HG03025 (cell line): ENCODE data around the gene CDC42EP4.
"Not testable (repeated sequence)": the region's sequence is repeated elsewhere in the genome, so short reads cannot be mapped to it uniquely, and the experiment has no call there.

ENCODE experiments used
- ATAC-seq: cut with Tn5 transposase; IDR thresholded peaks from one replicate; pipeline ENCODE4 v1.9.1; 2021; ENCODE audit warnings: mild to moderate bottlenecking, moderate library complexity; ENCODE audit not compliant: unreplicated experiment, low FRiP score

CDC42EP4 gene

GRCh38 chr17:73323409-73324159 is 11.8 kb upstream of the CDC42EP4 start:
- no peak for ATAC-seq

GRCh38 chr17:73320601-73321264 is 8.9 kb upstream of the CDC42EP4 start:
- ATAC-seq, result no peak

DNA sequence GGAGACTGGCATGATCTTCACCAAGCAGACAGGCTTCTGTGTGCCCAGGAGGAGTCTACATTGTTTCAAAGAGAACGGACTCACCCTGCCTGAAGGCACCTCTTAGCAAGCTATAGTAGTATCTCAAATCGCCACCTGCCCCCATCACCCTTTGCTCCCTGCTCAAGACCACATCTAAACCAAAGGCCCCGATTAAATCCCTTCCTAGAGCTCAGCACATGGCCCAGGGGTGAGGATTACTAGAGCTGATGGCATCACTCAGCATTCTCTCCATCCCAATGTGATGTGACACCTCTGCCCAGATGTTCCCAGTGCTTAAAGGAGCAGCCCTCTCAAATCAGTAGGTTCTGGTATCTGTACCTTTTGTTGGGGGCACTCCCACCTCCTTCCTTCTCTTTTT is 8.0 kb upstream of the CDC42EP4 start:
- no peak for ATAC-seq

- ATAC-seq, result no peak
Observed at GRCh38 chr17:73318836-73319235, 7.0 kb upstream of the CDC42EP4 start.

DNA sequence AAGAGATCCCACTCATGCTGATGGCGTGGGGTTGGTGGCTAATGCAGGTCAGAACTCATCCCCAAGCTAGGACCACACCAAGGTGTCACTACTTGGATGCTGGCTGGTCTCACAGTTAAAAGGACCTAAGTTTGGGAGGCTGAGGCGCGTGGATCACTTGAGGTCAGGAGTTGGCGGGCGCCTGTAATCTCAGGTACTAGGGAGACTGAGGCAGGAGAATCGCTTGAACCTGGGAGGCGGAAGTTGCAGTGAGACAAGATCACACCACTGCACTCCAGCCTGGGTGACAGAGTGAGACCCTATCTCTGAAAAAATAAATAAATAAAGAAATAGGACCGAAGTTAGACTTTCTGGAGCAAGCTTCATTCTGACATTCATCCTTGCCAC is 6.6 kb upstream of the CDC42EP4 start:
- ATAC-seq, result no peak

DNA sequence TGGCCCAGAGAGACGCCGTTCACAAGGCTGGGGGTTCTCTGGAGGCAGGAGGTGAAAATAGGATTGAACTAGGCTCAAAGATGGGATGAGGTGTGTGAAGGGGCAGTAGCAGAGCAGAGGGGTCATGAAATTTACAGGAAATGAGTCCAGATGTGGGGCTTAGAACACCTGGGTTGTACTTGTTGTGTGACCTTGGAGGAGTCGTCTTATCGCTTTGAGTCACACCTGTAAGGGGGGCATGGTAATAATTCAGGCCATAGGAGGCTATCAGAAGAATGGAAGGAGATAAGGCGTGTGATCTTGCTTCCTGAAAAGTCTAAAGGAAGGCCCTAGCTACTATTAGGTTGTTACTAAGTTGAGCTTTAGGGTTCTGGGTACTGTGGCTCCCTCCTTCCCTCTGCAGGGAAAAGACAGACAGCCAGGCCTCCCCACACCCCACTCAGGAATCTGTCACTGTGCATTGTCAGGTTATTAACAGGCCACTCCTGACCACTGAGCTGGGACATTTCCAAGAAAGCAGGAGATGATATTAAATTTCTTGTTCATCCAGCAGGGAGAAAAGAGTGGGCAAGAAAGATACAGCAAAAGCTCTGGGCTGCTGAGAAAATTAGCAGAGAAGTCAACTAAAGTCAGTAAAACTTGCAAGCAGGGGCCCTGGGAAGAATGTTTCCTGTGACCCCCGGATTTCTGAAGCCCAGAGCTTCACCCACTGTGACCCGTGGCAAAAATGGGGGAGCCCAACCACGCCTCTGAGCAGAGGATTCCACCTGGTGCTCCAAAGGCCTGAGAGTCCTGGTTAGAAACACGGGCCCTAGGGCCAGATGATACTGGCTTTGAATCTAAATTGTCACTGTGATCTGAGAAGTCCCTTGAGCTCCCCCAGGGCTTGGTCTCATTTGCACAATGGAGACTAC is 6.0 kb upstream of the CDC42EP4 start:
- no peak for ATAC-seq

DNA sequence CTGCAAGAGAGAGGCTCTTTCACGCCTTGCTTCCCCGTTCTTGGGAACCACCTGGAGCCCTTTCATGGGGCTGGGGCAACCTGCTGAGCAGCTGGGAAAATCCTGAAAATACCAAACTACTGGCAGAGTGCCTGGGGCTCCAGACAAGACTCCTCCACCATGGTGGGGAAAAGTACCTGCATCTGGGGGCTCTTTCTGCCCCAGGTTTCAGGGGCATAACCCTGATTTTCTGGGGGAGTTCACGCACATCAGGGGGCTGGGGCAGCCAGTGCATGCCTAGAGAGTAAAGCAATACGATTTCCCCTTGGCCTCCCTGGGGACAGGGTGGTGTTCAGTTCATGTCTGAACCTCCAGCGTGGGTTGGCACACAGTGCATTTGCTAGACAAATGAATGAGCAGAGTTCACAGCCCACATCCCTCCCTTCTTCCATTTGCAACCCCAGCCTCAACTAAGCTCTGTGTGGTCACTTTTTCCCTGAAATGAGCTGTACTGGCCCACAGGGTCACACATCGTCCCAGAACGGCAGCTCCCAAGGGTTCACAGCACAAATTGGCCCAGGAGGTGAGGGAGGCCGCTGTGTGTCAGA is 5.2 kb upstream of the CDC42EP4 start:
- no peak for ATAC-seq

- no peak for ATAC-seq
Observed at GRCh38 chr17:73315471-73315870, 3.7 kb upstream of the CDC42EP4 start.

GRCh38 chr17:73313526-73314127 is 1.8 kb upstream of the CDC42EP4 start:
- no peak for ATAC-seq

DNA sequence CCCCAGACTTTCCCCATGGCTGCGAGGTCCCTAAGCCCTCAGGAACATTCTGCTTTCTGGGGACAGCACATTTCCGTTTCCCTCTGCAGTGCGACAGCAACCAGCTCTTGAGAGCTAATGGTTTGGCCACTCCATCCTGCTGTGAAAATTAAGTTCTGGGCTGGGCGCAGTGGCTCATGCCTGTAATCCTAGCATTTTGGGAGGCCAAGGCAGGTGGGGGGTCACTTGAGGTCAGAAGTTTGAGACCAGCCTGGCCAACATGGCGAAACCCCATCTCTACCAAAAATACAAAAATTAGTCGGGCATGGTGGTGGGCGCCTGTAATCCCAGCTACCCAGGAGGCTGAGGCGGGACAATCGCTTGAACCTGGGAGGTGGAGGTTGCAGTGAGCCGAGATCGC is 1.1 kb upstream of the CDC42EP4 start:
- ATAC-seq, result not testable (repeated sequence)

DNA sequence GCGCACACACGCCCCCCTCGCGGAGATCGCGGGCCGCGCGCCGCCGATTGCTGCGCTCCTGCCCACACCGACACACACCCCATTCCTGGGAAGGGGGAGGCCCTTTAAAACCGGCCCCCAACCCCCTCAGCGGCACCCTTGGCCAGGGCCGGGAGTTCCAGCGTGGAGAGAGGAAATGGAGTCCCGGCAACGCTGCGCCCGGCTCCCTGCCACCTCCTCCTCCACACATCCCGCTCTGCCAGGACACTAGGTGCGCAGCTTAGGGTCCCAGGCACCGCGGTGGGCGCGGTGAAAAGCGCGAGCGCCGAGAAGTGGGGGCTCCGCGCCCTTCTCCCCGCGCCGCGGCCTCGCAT is 397 bp downstream of the CDC42EP4 start:
- ATAC-seq, result no peak

DNA sequence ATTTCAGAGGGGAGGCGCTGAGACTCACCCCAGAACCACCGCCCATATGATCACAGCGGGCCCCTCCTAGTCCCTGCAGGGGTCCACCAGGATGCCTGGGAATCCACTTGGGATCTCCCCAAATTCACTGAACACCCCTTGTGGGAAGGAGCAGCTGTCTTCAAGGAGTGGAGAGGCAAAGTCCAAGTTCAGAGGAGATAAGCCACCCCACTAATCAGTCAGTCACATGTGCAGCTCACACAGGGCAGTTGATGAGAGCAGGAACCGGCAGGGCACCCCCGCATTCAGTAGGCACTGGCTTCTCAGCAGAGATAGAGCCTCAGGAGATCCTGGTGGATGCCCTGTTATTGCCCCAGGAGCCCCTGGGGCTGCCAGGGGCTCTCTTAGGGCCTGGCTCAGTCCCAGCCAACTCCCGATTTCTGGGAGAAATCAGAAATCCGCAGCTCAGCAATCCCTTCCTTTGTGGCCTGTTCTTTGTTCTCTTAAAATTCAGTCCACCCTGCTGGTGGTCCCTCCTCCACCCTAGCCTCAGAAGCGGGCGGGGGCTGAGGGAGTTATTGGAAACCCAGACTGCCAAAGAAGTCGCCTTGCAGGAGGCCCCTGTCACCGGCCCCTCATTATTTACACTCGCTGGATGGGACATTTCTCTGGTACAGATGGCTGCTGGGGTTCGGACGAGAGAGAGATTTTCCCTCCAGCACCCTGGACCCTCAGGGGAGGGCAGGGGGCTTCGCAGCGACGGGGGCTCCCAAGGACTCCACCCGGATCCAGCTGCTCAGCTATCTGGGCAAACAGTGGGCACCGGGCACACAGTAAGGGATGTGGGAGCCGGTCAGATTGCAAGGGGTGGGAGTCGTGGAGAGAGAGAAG is 1.8 kb downstream of the CDC42EP4 start:
- no peak for ATAC-seq

DNA sequence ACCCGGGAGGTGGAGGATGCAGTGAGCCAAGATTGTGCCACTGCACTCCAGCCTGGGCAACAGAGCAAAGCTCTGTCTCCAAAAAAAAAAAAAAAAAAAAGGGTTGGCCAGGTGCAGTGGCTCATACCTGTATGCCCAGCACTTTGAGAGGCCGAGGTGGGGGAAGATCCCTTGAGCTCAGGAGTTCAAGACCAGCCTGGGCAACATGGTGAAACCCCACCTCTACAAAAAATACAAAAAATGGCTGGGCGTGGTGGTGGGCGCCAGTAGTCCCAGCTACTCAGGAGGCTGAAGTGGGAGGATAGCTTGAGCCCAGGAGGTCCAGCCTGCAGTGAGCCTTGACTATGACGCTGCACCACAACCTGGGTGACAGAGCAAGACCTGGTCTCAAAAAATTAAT is 2.8 kb downstream of the CDC42EP4 start:
- ATAC-seq, result not testable (repeated sequence)

DNA sequence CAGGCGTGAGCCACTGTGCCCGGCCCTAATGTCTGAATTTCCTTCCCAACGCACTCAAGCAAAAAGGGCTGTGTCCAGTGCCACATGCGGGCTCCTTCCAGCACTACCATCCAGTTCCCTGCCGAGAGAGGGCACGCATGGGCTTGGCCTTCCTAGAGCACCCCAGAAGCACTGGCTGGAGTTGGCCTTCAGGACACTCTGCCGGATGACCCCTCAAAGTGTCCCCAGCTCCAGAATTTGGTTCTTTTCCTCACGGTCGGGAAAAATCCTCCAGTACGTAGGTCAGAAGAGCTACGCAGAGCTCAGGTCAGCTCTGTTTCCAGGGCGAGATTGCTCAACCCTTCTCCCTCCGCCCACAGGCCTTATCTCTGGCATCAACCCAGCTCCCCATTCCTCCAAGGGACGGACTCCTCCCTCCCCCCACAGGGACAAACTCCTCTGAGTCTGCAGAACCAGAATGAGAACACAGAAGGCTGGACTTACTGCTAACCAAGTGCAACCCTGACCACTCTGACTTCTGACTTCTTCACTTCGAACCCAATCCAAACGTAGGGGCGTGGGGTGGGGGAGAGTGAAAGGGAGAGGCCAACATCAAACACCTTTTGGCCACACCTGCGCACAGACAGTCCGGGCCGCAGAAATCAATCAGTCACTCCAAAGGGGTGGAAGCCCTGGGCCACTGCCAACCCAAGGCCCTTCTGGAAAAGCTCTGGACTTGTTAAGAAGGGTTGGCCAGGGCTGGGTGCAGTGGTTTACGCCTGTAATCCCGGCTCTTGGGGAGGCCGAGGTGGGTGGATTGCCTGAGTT is 3.6 kb downstream of the CDC42EP4 start:
- no peak for ATAC-seq

GRCh38 chr17:73307130-73307529 is 4.7 kb downstream of the CDC42EP4 start:
- no peak for ATAC-seq

DNA sequence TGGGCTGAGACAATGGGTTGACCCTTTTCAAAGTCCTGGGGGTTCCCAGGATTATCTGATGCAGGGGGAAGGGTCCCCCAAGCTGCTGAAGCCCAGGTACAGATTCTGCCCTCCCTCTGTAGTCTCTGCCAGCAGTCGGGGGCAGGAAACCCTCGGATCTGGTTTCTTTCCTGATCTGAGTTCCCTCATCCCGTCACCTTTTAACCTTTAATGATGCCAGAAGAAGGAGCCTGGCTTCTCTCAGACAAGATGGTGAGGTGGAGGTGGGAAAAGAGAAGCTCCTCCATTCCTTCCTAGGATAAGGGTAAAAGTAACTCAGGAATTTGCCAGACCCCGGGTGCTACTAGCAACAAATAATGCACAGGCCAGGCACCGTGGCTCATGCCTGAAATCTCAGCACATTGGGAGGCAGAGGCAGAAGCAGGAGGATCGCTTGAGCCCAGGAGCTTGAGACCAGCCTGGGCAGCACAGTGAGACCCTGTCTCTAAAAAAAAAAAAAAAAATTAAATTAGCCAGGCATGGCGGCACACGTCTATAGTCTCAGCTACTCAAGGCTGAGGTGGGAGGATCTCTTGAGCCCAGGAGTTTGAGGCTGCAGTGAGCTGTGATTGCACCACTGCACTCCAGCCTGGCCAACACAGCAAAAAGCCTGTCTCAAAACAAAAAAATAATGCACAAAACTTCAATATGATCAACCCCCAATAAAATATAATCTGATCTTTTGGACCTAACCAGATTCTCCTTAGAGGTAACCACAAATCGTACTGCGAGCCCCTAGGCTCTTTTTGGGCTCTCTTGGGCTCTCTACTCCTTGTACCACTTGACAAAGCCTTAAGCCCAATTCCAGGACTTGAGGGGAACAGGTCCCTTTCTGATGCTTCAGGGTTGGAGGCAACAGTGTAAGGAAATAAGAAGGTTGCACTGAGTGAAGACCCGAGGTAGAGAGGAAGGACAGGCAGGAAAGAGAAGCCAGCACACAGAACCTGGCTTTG is 5.7 kb downstream of the CDC42EP4 start:
- no peak for ATAC-seq

DNA sequence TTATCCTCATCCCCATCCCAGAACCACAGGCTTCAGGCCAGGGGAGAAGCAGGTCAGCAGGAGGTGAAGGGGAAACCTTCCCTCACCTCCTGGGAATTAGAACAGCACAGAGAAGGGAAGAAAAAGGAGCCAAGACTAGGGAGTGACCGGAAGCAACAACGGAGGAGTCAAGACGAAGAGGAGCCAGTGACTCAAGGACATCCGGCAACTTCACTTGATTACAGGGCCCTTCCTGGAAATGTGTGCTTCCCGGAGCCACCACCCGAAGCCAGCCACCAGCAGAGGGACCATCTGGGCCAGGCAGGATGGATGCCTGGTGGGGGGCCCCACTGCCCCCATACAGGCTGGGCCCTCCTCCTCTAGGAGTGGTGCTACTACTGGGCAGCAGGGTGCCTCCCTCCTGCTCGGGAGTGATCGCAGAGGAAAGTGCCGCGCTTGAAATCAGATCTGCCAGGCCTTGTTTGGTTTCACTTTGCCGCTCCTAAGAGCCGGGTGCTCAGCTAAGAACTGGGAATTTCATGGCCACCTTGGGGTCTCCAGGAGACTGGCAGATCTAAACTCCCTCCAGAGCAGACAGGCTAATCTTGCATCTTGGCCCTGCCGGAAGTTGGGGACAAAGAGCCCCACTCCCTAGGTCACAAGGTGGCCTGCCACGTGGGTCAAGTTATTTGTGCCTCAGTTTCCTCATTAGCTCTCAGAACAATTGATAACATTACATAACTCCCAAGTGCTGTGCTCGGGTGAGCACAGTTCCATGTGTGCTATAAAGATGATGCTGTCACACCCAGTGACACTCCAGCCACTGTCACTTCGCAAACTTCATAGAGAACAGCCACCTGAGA is 6.6 kb downstream of the CDC42EP4 start:
- ATAC-seq, result no peak
